ENCODE data around the gene INIP. TPM values are rescaled to one million over a fixed set of nuclear protein-coding genes. Genes with fewer than 3 reads are reported as not detected.
A peak's percentile ranks its signal among the peaks of the same experiment; 100 is the strongest.
"Not testable (repeated sequence)": the region's sequence is repeated elsewhere in the genome, so short reads cannot be mapped to it uniquely, and the experiment has no call there.

The INIP gene
- polyA plus RNA-seq, 3 donors: 30.0 to 35.7 (median 30.8) TPM

GRCh38 chr9:112700085-112700484 is 17.8 kb downstream of the INIP start:
- no peak for DNase-seq (ENCODE audit: extremely low read depth in 1 of 11, low read depth in 9 of 11, low spot score in 4 of 11)

DNA sequence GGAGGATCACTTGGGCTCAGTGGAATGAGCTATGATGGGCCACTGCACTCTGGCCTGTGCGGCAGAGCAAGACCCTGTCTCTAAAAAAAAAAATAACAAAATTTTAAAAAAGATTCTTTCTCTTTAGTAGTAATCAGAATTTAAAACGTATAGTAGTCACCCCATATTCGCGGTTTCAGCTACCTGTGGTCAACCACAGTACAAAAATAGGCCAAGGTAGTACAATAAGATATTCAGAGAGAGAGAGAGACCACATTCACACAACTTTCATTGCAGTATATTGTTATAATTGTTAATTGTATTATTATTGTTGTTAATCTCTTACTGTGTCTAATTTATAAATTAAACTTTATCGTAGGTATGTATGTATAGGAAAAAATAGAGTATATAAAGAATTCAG is 18.7 kb downstream of the INIP start:
- DNase-seq (ENCODE audit: extremely low read depth in 1 of 11, low read depth in 9 of 11, low spot score in 4 of 11): no peak

GRCh38 chr9:112696461-112696860 is 21.5 kb downstream of the INIP start:
- DNase-seq (ENCODE audit: extremely low read depth in 1 of 11, low read depth in 9 of 11, low spot score in 4 of 11): no peak

DNA sequence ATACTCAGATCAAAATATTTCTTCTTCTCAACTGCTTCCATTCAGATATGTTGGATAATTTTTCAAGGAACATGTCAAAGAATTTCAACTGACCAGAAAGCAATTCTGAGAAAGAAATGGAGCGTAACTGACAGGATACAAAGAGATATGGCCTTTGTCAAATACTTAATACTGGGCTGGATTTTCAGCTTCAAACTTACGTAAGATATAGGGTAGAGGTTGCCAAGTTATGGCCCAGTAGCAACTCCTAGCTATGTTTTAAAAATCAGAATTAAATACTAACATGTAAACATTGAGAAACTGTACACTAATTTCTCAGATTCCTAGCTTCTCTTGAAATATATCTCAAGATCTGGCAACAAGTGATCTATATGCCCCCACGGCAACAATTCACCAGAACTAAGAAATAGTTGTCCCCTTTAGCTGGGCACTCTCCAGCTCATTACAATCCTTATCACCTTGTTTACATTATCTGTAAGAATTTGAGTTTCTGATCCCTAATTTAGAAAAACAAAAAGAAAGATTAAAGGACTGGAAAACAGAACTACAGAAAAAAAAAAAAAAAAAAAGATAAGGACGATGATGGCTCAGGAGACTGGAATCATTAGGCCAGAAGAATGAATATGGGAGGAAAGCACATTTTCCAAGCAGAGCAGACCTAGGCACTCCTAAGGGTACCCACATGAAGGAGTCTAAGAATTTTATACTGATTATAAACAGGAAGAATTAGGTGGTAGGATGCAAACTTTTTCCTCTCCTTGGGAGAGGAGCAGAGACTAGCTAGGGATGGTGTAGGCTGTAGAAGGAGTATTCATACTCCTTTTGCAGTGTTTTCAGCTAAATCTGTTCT is 23.0 kb downstream of the INIP start:
- DNase-seq (ENCODE audit: extremely low read depth in 1 of 11, low read depth in 9 of 11, low spot score in 4 of 11): no peak

DNA sequence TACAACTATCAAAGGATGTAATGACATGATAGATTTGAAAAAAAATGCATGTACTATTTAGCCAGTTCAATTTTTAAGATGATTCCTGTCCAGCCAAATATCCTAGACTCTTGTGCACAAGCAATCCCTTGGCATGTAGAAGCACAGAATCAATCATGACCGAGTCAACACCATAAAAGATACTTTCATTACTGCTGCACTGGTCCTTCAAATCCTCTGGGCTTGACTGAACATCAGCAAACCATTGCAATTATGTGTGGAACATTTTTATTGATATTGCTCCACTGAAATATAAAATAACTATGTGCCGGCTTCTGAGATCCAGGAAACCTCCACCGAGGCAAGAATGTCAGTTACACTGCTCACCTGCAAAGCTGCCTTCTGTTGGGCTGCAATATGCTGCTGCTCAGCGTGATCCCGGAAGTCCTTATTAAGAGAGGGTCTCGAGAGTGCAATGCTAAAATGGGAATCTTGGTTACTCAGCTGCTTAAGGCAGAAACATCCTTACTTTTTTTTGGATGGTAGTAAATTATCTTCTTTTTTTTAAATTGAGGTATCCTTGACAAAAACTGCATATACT is 28.7 kb downstream of the INIP start:
- DNase-seq (ENCODE audit: extremely low read depth in 1 of 11, low read depth in 9 of 11, low spot score in 4 of 11): no peak

GRCh38 chr9:112680731-112681402 is 37.0 kb downstream of the INIP start:
- DNase-seq (ENCODE audit: extremely low read depth in 1 of 11, low read depth in 9 of 11, low spot score in 4 of 11): no peak

DNA sequence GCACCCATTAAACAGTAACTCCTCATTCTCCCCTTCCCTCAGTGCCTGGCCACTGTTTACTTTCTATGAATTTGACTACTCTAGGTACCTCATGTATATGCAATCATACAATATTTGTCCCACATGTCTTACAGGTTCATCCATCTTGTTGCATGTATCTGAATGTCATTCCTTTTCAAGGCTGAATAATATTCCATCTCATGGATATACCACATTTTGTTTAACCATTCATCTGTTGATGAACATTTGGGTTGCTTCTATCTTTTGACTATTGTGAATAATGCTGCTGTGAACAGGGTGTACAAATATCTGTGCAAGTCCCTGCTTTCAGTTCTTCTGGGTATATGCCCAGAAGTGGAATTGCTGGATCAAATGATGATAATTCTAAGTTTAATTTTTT is 40.9 kb downstream of the INIP start:
- DNase-seq (ENCODE audit: extremely low read depth in 1 of 11, low read depth in 9 of 11, low spot score in 4 of 11): no peak

- not testable (repeated sequence) for DNase-seq (ENCODE audit: extremely low read depth in 1 of 11, low read depth in 9 of 11, low spot score in 4 of 11)
Measured at GRCh38 chr9:112673221-112673620, 44.7 kb downstream of the INIP start.

DNA sequence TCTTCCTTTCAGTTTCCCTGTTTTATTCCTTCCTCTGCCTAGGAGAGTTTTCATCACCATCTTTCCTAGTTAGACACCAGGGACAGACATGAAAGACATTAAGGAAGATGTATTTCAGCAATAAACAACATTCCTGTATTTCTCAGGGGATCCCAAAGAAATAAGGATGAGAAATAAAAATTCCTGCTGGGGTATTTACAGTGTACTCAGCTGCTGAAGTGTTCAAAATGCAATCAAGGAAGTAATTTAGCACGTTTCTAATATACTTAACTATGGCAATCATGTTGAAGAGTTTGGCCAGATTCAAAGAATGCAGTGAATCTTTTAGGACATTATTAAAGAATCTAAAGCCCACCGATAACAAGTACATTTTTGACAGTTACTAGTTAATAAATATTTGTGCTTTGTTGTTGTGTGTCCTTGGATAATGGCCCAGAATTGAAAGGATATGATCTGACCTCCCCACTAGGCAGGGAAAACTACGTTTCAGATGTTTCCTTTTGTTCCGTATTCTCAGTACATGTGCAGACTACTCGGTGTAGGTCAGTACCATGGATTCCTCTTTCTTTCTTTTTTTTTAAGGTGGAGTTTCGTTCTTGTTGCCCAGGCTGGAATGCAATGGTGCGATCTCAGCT is 46.8 kb downstream of the INIP start:
- DNase-seq (ENCODE audit: extremely low read depth in 1 of 11, low read depth in 9 of 11, low spot score in 4 of 11): peak in 1 of 11 donors; percentile 4

- no peak for DNase-seq (ENCODE audit: extremely low read depth in 1 of 11, low read depth in 9 of 11, low spot score in 4 of 11)
Measured at GRCh38 chr9:112669326-112669725, 48.6 kb downstream of the INIP start.

GRCh38 chr9:112665347-112665746 is 52.6 kb downstream of the INIP start:
- DNase-seq (ENCODE audit: extremely low read depth in 1 of 11, low read depth in 9 of 11, low spot score in 4 of 11): no peak

GRCh38 chr9:112664531-112664930 is 53.4 kb downstream of the INIP start:
- no peak for DNase-seq (ENCODE audit: extremely low read depth in 1 of 11, low read depth in 9 of 11, low spot score in 4 of 11)

DNA sequence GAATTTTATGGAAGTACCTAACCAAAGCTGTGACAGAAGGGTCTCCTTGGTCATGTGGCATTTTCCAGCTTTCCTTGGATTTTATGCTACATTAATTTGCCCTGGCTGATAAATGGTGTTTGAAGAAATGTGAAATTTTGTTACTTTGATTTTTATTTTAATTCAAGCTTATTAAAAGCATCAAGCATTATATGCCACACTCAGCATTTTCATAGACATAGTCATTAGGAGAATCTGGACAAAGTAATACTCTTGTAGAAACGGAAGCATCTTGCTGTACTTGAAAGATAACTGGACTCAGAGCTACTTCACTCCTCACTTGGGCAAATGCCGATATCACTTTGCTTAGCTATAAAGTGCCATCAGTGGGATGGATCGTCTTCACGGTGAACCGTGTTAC is 54.2 kb downstream of the INIP start:
- no peak for DNase-seq (ENCODE audit: extremely low read depth in 1 of 11, low read depth in 9 of 11, low spot score in 4 of 11)

GRCh38 chr9:112659906-112660305 is 58.0 kb downstream of the INIP start:
- no peak for DNase-seq (ENCODE audit: extremely low read depth in 1 of 11, low read depth in 9 of 11, low spot score in 4 of 11)

GRCh38 chr9:112655668-112656067 is 62.2 kb downstream of the INIP start:
- no peak for DNase-seq (ENCODE audit: extremely low read depth in 1 of 11, low read depth in 9 of 11, low spot score in 4 of 11)

- DNase-seq (ENCODE audit: extremely low read depth in 1 of 11, low read depth in 9 of 11, low spot score in 4 of 11): no peak
Measured at GRCh38 chr9:112654282-112654681, 63.6 kb downstream of the INIP start.

DNA sequence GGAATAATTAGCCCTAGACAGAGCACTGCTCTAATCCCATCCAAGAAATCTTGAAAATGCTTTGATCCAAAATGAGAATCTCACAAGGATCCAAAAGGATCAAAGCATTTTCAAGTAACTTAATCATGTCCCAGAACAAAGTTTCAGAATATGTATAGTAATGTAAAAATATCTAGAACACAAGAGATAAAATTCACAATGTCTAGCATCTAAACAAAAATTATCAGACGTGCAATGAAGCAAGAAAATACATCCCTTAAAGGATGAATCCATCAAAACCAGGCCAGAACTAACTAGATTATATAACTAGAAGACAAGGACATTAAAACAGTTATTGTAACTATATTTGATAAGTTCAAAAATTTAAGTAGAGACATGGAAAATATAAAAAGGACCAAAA is 69.3 kb downstream of the INIP start:
- DNase-seq (ENCODE audit: extremely low read depth in 1 of 11, low read depth in 9 of 11, low spot score in 4 of 11): no peak

DNA sequence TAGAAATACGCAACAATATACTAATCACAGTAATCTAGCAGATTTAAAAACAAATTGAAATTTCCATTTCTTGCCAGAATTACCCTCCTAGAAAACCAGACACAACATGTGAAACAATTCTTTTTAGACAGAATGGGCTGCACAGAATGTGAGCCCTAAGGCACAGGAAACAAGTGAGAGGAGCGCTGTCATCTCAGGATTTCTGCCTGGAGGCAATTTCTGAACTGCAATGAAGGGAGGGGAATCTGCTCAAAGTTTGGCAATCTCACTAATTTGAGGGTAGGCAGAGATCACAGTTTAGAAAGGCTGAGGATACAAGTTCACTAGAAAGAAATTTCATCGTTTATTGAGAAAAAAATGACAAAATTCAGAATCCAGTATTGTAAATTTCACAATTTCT is 70.3 kb downstream of the INIP start:
- DNase-seq (ENCODE audit: extremely low read depth in 1 of 11, low read depth in 9 of 11, low spot score in 4 of 11): no peak

GRCh38 chr9:112642126-112642525 is 75.8 kb downstream of the INIP start:
- no peak for DNase-seq (ENCODE audit: extremely low read depth in 1 of 11, low read depth in 9 of 11, low spot score in 4 of 11)

DNA sequence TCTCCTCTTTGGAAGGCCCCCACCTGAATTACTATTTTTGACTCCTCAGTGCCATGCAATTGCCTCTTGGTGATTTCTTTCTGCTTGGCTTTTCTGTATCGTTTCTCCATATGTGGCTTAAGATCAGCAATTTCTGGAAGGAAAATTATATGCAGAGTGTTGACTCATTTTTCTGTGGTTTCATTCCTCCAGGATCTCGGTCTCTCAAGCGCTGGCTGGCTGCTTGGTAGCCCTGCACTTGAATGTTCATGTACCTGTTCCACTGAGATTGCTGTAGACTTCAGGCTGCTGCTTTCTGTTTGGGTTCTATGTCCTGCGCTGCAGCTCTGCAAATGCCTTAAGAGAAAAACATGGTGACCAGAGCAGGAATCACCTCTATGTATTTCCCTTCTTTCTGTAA is 77.6 kb downstream of the INIP start:
- DNase-seq (ENCODE audit: extremely low read depth in 1 of 11, low read depth in 9 of 11, low spot score in 4 of 11): no peak
